ENCODE results near the gene DHCR7. TPM values are rescaled to one million over a fixed set of nuclear protein-coding genes. Genes with fewer than 3 reads are reported as not detected.

The DHCR7 gene
- polyA plus RNA-seq, 1 donor from 2014 or later, result 30.1 TPM

DNA sequence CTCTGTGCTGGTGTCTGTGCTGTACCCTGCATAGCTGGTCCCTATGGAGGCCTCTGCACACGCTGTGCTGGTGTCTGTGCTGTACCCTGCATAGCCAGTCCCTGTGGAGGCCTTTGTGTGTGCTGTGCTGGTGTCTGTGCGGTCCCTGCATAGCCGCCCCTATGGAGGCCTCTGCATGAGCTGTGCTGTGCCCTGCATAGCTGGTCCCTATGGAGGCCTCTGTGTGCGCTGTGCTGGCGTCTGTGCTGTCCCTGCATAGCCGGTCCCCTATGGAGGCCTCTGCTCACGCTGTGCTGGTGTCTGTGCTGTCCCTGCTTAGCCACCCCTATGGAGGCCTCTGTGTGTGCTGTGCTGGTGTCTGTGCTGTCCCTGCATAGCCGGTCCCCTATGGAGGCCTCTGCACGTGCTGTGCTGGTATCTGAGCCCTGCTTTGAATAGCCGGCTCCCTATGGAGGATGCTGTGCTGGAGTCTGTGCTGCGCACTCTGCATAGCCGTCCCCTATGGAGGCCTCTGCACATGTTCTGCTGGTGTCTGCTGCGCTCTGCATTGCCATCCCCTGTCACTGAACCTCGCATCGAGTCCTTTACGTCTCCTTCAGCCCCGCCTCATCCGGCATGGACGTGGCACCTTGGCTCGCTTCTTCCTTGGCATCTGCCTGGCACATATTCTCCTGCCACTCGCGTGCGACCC is 11.0 kb upstream of the DHCR7 start:
- H3K27me3 ChIP-seq (ENCODE audit: insufficient read depth, low read depth, low read length), result no peaks in the 10 kb centered on the region
- no peaks in the 10 kb centered on the region for H4K20me1 ChIP-seq (ENCODE audit: insufficient read depth)
- H3K27ac ChIP-seq (ENCODE audit: low read length), result no peak overlapping the region
- no peaks in the 10 kb centered on the region for H3K79me2 ChIP-seq (replicated peaks; ENCODE audit: insufficient read depth, low read length)
- H3F3A ChIP-seq (ENCODE audit: insufficient read depth, low read length, poor library complexity, severe bottlenecking), result no peaks in the 10 kb centered on the region
- no peak overlapping the region for H3K4me2 ChIP-seq (ENCODE audit: low read length)
- H3K36me3 ChIP-seq (ENCODE audit: insufficient read depth, low read length), result peaks cover 7% of the 10 kb centered on the region
- H3K9ac ChIP-seq (ENCODE audit: low read length), result no peak overlapping the region
- H3K9me2 ChIP-seq (ENCODE audit: insufficient read depth, low read length), result no peaks in the 10 kb centered on the region
- no peak for TF ChIP-seq EZH2 (IDR thresholded peaks at IDR 0.05; ENCODE audit: borderline replicate concordance, insufficient read depth, low read length, poor library complexity, severe bottlenecking)
- TF ChIP-seq RAD21 (conservative IDR thresholded peaks at IDR 0.05), result no peak
- TF ChIP-seq EP300 (conservative IDR thresholded peaks at IDR 0.05; ENCODE audit: poor library complexity, severe bottlenecking), result no peak
- no peak for TF ChIP-seq POLR2AphosphoS5 (IDR thresholded peaks at IDR 0.05)
- no peak for TF ChIP-seq REST (IDR thresholded peaks at IDR 0.05; ENCODE audit: borderline replicate concordance)
- TF ChIP-seq, protein P1, sequence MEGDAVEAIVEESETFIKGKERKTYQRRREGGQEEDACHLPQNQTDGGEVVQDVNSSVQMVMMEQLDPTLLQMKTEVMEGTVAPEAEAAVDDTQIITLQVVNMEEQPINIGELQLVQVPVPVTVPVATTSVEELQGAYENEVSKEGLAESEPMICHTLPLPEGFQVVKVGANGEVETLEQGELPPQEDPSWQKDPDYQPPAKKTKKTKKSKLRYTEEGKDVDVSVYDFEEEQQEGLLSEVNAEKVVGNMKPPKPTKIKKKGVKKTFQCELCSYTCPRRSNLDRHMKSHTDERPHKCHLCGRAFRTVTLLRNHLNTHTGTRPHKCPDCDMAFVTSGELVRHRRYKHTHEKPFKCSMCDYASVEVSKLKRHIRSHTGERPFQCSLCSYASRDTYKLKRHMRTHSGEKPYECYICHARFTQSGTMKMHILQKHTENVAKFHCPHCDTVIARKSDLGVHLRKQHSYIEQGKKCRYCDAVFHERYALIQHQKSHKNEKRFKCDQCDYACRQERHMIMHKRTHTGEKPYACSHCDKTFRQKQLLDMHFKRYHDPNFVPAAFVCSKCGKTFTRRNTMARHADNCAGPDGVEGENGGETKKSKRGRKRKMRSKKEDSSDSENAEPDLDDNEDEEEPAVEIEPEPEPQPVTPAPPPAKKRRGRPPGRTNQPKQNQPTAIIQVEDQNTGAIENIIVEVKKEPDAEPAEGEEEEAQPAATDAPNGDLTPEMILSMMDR (IDR thresholded peaks at IDR 0.05; ENCODE audit: poor library complexity, severe bottlenecking), result no peak
- no peak for TF ChIP-seq MXI1 (conservative IDR thresholded peaks at IDR 0.05; ENCODE audit: poor library complexity, severe bottlenecking)
- no peak for TF ChIP-seq TAF1 (IDR thresholded peaks at IDR 0.05; ENCODE audit: low read depth)
- TF ChIP-seq SMC3 (conservative IDR thresholded peaks at IDR 0.05; ENCODE audit: poor library complexity), result no peak
- no peaks in the 10 kb centered on the region for H3K9me3 ChIP-seq (ENCODE audit: low read length)
- no peak overlapping the region for H2AFZ ChIP-seq (ENCODE audit: low read depth, low read length)
- H3K4me3 ChIP-seq (ENCODE audit: low read length), result no peak overlapping the region

DNA sequence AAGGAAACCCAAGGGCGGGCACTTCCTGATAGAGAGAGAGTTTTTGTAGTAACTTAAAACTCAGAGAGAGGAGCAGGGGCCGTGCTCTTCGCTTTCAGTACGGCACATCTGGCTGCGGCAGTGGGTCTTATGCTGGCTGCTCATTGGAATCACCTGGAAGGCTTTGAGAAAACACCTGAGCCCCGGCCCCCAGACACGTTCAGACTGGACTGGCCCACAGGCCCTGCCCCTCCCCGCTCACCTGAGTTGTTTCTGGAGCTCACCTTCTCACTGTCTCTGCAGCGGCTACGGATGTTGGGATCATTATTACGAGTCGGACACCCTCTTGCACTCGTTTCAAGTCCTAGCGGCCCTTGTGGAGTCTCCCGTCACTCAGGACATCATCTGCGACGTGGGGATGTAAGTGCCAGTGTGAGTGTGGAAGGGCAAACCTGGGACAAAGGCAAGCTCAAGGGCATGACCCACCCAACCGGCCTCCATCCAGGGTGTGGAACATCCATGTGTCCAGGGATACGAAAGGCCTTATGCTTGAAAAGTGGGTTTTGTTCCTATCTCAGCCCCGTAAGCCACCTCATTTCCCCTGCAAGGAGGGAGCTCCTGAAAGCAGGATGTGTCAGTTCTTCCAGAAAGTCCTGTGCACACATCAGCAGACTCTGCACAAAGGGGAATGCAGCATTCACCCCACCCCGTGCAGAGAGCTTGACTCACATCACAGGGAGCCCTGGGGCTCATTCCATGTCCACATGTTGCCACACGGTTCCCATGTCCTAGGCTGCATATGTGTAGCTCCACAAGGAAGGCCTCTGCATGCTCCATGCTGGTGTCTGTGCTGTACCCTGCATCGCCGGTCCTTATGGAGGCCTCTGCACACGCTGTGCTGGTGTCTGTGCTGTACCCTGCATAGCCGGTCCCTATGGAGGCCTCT is 10.2 kb upstream of the DHCR7 start:
- TF ChIP-seq SMC3 (conservative IDR thresholded peaks at IDR 0.05; ENCODE audit: poor library complexity) (no peak), EP300 (conservative IDR thresholded peaks at IDR 0.05; ENCODE audit: poor library complexity, severe bottlenecking) (no peak), REST (IDR thresholded peaks at IDR 0.05; ENCODE audit: borderline replicate concordance) (no peak), RAD21 (conservative IDR thresholded peaks at IDR 0.05) (no peak), MXI1 (conservative IDR thresholded peaks at IDR 0.05; ENCODE audit: poor library complexity, severe bottlenecking) (no peak), POLR2AphosphoS5 (IDR thresholded peaks at IDR 0.05) (no peak), TAF1 (IDR thresholded peaks at IDR 0.05; ENCODE audit: low read depth) (no peak), EZH2 (IDR thresholded peaks at IDR 0.05; ENCODE audit: borderline replicate concordance, insufficient read depth, low read length, poor library complexity, severe bottlenecking) (no peak)
- TF ChIP-seq, protein P1 (IDR thresholded peaks at IDR 0.05; ENCODE audit: poor library complexity, severe bottlenecking), result no peak
- no peaks in the 10 kb centered on the region for H3K27me3 ChIP-seq (ENCODE audit: insufficient read depth, low read depth, low read length)
- no peak overlapping the region for H3K9ac ChIP-seq (ENCODE audit: low read length)
- no peak overlapping the region for H3K4me2 ChIP-seq (ENCODE audit: low read length)
- H3K9me3 ChIP-seq (ENCODE audit: low read length), result no peaks in the 10 kb centered on the region
- H3K36me3 ChIP-seq (ENCODE audit: insufficient read depth, low read length), result peaks cover 7% of the 10 kb centered on the region
- no peak overlapping the region for H2AFZ ChIP-seq (ENCODE audit: low read depth, low read length)
- H3F3A ChIP-seq (ENCODE audit: insufficient read depth, low read length, poor library complexity, severe bottlenecking), result no peaks in the 10 kb centered on the region
- no peaks in the 10 kb centered on the region for H4K20me1 ChIP-seq (ENCODE audit: insufficient read depth)
- no peaks in the 10 kb centered on the region for H3K79me2 ChIP-seq (replicated peaks; ENCODE audit: insufficient read depth, low read length)
- no peaks in the 10 kb centered on the region for H3K9me2 ChIP-seq (ENCODE audit: insufficient read depth, low read length)
- no peak overlapping the region for H3K27ac ChIP-seq (ENCODE audit: low read length)
- no peak overlapping the region for H3K4me3 ChIP-seq (ENCODE audit: low read length)
